Measurements from ENCODE around the gene GRK3. TPM values are rescaled to one million over a fixed set of nuclear protein-coding genes. Genes with fewer than 3 reads are reported as not detected.
"Not testable (repeated sequence)": the region's sequence is repeated elsewhere in the genome, so short reads cannot be mapped to it uniquely, and the experiment has no call there.

GRK3 gene
- 6.7 TPM for polyA plus RNA-seq (ENCODE audit: insufficient read length)

- DNase-seq (ENCODE audit: low read depth) = no peak
Measured at GRCh38 chr22:25564320-25564978, at the start of gene GRK3. Gene GRK3 (plus strand): TSS chr22:25564675. CDS start chr22:25565041, 366 bp downstream.

GRCh38 chr22:25518000-25518663 lies 46.3 kb upstream of the GRK3 start:
- DNase-seq (ENCODE audit: low read depth) = no peak

GRCh38 chr22:25525376-25525775 lies 39.1 kb upstream of the GRK3 start:
- DNase-seq (ENCODE audit: low read depth) = no peak

- DNase-seq (ENCODE audit: low read depth) = not testable (repeated sequence)
Measured at GRCh38 chr22:25525804-25526584, 38.5 kb upstream of the GRK3 start.

- DNase-seq (ENCODE audit: low read depth) = not testable (repeated sequence)
Measured at GRCh38 chr22:25527016-25527415, 37.5 kb upstream of the GRK3 start.

GRCh38 chr22:25528068-25528467 lies 36.4 kb upstream of the GRK3 start:
- DNase-seq (ENCODE audit: low read depth) = not testable (repeated sequence)

GRCh38 chr22:25529059-25529458 lies 35.4 kb upstream of the GRK3 start:
- DNase-seq (ENCODE audit: low read depth) = not testable (repeated sequence)

- not testable (repeated sequence) for DNase-seq (ENCODE audit: low read depth)
Measured at GRCh38 chr22:25529541-25530137, 34.8 kb upstream of the GRK3 start.

- DNase-seq (ENCODE audit: low read depth) = not testable (repeated sequence)
Measured at GRCh38 chr22:25531677-25532076, 32.8 kb upstream of the GRK3 start.

GRCh38 chr22:25534724-25535123 lies 29.8 kb upstream of the GRK3 start:
- DNase-seq (ENCODE audit: low read depth) = no peak

GRCh38 chr22:25536589-25536988 lies 27.9 kb upstream of the GRK3 start:
- DNase-seq (ENCODE audit: low read depth) = no peak

- DNase-seq (ENCODE audit: low read depth) = no peak
Measured at GRCh38 chr22:25540166-25540907, 24.1 kb upstream of the GRK3 start.

- DNase-seq (ENCODE audit: low read depth) = no peak
Measured at GRCh38 chr22:25540908-25541660, 23.4 kb upstream of the GRK3 start.

GRCh38 chr22:25542191-25542590 lies 22.3 kb upstream of the GRK3 start:
- no peak for DNase-seq (ENCODE audit: low read depth)

- DNase-seq (ENCODE audit: low read depth) = no peak
Measured at GRCh38 chr22:25542720-25543402, 21.6 kb upstream of the GRK3 start.

GRCh38 chr22:25545146-25545545 lies 19.3 kb upstream of the GRK3 start:
- no peak for DNase-seq (ENCODE audit: low read depth)

GRCh38 chr22:25545672-25546071 lies 18.8 kb upstream of the GRK3 start:
- DNase-seq (ENCODE audit: low read depth) = no peak

- DNase-seq (ENCODE audit: low read depth) = no peak
Measured at GRCh38 chr22:25546242-25546641, 18.2 kb upstream of the GRK3 start.

- no peak for DNase-seq (ENCODE audit: low read depth)
Measured at GRCh38 chr22:25546751-25547150, 17.7 kb upstream of the GRK3 start.

- DNase-seq (ENCODE audit: low read depth) = no peak
Measured at GRCh38 chr22:25548866-25549464, 15.5 kb upstream of the GRK3 start.
